Cardiac fibroblast (primary cell): Measurements from ENCODE around the gene CECR2.
A peak's percentile ranks its signal among the peaks of the same experiment; 100 is the strongest.

Experiments used
- DNase-seq, 2 donors: peaks; one replicate each; pipeline versions ENCODE4 v3.0.0 to v3.0.0-alpha.2; 2010; ENCODE audit warnings: low read depth in 2 of 2
- H3K4me3 ChIP-seq, 2 donors: replicated peaks in 1 of 2; 1 replicate in 1 of 2; 2 replicates in 1 of 2; pipeline ENCODE4 v1.5.1; 2011; ENCODE audit warnings: low read depth in 2 of 2, low read length in 2 of 2, mild to moderate bottlenecking in 2 of 2, moderate library complexity in 1 of 2
- TF ChIP-seq, protein P1 (sequence below): IDR thresholded peaks from one replicate; pipeline ENCODE4 v1.5.1; 2011; ENCODE audit warnings: low read depth, mild to moderate bottlenecking, low read length, inconsistent platforms

Gene CECR2

DNA sequence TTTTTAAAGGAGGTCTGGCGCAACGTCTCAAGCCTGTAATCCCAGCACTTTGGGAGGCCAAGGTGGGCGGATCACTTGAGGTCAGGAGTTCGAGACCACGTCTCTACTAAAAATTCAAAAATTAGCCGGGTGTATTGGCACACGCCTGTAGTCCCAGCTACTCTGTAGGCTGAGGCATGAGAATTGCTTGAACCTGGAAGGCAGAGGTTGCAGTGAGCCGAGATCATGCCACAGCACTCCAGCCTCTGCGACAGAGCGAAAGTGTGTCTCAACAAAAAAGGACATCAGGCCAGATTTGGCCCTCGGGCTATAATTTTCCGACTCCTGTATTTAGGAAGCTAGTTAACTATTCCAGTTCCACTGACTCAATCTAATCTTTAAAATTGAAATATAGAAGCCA is 115.3 kb downstream of the CECR2 start:
- H3K4me3 ChIP-seq = no peak overlapping the region
- no peak for DNase-seq

DNA sequence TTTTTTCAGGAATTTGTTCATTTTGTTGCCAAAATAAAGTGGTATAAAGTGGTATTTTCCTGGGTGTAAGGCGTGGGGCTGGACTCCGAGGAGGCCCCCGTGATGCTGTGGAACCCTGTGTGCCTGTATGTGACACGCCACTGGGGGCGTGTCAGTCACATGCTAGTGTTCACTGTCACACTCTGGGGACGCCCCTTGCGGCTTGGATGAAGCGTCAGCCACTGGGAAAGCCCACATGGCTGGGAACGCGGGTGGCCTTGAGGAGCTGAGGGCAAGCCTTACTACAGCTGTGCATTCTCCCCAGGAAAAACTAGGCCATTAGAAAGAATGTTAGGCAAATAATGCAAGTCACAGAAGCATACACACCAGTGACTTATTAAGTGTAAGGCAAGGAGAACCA is 117.1 kb downstream of the CECR2 start:
- TF ChIP-seq, protein P1, sequence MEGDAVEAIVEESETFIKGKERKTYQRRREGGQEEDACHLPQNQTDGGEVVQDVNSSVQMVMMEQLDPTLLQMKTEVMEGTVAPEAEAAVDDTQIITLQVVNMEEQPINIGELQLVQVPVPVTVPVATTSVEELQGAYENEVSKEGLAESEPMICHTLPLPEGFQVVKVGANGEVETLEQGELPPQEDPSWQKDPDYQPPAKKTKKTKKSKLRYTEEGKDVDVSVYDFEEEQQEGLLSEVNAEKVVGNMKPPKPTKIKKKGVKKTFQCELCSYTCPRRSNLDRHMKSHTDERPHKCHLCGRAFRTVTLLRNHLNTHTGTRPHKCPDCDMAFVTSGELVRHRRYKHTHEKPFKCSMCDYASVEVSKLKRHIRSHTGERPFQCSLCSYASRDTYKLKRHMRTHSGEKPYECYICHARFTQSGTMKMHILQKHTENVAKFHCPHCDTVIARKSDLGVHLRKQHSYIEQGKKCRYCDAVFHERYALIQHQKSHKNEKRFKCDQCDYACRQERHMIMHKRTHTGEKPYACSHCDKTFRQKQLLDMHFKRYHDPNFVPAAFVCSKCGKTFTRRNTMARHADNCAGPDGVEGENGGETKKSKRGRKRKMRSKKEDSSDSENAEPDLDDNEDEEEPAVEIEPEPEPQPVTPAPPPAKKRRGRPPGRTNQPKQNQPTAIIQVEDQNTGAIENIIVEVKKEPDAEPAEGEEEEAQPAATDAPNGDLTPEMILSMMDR = no peak
- no peak for DNase-seq

More for the DNA sequence above, 115.3 kb downstream of the CECR2 start:
- TF ChIP-seq, protein P1 = no peak

DNA sequence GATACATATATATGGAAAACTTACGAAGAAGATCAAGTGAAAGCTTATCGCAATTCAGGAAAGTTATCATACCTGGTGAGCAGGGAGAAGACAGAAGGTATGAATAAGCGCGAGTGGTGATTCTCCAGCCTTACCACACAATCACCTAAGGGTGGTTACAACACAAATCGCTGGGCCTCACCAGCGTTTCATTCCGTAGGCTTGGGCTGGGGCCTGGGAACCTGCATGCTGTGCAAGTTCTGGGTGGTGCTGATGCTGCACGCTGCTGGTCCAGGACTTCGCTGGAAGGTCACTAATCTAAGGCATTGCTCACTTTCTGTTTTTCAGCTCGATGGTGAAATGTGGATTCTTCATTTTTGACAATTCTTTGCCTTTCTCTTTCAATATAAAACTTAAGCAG is 117.5 kb downstream of the CECR2 start:
- H3K4me3 ChIP-seq = no peak overlapping the region
- TF ChIP-seq, protein P1 = no peak
- no peak for DNase-seq

More for the DNA sequence above, 117.1 kb downstream of the CECR2 start:
- no peak overlapping the region for H3K4me3 ChIP-seq

DNA sequence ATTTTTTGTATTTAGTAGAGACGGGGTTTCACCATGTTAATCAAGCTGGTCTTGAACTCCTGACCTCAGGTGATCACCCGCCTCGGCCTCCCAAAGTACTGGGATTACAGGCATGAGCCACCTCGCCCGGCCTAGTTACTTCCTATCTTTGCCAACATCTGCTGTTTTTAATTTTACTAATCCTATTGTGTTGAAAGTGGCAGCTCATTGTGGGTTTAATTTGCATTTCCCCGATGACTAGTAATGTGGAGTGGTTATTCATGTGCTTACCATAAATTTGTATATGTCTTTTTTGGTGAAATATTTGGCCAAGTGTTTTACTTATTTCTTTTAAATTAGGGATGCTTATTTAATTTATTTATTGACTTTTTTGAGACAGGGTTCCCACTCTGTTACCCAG is 119.8 kb downstream of the CECR2 start:
- H3K4me3 ChIP-seq = no peak overlapping the region
- TF ChIP-seq, protein P1 = no peak
- no peak for DNase-seq

DNA sequence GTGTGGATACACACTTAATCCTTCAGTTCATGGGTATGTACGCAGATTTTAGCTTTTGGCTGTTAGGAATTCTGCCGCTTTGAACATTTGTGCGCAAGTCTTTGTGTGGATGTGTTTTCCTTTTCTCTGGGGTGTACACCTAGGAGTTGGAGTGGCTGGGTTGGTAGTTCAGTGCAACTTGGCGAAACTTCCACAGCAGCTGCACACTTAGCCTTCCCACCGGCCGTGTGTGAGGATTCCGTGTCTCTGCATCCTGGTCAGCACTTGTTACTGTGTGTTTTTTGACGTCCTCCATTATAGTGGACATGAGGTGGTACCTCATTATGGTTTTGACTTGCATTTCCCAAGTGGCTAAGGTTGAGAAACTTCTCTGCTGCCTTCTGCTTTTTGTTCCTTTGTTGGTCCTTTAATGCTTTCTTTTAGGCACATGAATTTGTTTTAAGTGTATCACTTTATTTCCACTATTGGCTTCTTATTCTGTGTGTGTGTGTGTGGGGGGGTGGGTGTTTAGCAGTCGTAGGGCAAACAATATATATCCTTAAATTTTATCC is 121.9 kb downstream of the CECR2 start:
- DNase-seq = no peak
- no peak overlapping the region for H3K4me3 ChIP-seq
- TF ChIP-seq, protein P1 = no peak

- DNase-seq = peak in 1 of 2 donors; percentile 15
- no peak overlapping the region for H3K4me3 ChIP-seq
- TF ChIP-seq, protein P1 = no peak
These were observed 123.0 kb downstream of the CECR2 start for GRCh38 chr22:17492247-17492646.

- TF ChIP-seq, protein P1 = no peak
- H3K4me3 ChIP-seq = no peak overlapping the region
- DNase-seq = no peak
These were observed 124.2 kb downstream of the CECR2 start for GRCh38 chr22:17493419-17493981.
